MM.1S (cell line): ENCODE measurements around the gene TEDDM1.

Experiments
- EZH2 ChIP-seq: fragments of 300-600 bp; sonication (generic); optimal IDR thresholded peaks from 2 replicates; pipeline ENCODE3; 2017; ENCODE audit warnings: low read depth, mild to moderate bottlenecking, antibody characterized with exemption, low read length, mixed read lengths
- TF ChIP-seq, protein P1 (sequence below): fragments of 300-600 bp; sonication (generic); IDR thresholded peaks from 2 replicates; pipeline ENCODE4 v1.5.1; 2016; ENCODE audit warnings: antibody characterized with exemption, low read length, mixed read lengths

DNA sequence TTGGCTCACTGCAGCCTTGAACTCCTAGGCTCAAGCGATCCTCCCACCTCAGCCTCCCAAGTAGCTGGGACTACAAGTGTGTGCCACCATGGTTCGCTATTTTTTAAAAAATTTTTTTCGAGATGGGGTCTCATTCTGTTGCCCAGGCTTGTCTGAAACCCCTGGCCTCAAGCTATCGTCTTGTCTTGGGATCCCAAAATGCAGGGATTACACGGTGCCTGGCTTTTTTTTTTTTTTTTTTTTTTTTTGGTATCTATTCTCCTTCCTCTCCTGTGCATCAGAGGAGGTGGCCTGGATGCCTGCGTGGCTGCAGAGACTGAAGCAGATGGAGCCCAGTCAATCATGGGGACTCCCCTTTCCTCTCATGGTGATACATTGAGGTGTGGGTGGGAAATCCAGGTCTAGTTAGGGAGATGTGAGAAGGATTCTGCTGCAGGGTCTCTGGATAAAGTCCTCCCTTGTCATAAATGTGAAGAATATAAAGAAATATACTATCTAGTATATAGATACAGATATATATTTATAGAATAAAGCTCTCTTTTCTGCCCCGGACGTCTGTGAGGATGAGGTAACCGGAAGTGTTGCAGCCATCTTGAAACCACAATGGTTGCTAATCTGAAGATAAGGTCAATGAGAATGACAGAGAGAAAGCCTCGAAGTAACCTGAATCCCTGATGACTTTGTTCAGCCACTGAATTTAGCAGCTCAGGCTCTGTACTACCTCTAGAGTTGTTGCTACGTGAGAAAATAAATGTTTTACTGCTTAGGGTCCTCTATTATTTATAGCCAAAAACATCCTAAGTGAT, 30.0 kb upstream of the TEDDM1 start:
- TF ChIP-seq, protein P1, sequence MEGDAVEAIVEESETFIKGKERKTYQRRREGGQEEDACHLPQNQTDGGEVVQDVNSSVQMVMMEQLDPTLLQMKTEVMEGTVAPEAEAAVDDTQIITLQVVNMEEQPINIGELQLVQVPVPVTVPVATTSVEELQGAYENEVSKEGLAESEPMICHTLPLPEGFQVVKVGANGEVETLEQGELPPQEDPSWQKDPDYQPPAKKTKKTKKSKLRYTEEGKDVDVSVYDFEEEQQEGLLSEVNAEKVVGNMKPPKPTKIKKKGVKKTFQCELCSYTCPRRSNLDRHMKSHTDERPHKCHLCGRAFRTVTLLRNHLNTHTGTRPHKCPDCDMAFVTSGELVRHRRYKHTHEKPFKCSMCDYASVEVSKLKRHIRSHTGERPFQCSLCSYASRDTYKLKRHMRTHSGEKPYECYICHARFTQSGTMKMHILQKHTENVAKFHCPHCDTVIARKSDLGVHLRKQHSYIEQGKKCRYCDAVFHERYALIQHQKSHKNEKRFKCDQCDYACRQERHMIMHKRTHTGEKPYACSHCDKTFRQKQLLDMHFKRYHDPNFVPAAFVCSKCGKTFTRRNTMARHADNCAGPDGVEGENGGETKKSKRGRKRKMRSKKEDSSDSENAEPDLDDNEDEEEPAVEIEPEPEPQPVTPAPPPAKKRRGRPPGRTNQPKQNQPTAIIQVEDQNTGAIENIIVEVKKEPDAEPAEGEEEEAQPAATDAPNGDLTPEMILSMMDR = no peak
- no peak for TF ChIP-seq EZH2
